ENCODE results near the gene PAPOLG. TPM values are rescaled to one million over a fixed set of nuclear protein-coding genes. Genes with fewer than 3 reads are reported as not detected.

Gene PAPOLG
- total RNA-seq (10 to 100 TPM in 2 of 5 donors, 1 to 10 TPM in 3; 3.5 to 18.2 (median 9.3) TPM), polyA plus RNA-seq (1 to 10 TPM; 2.9 to 3.5 (median 3.2) TPM)
- long read RNA-seq, donor 1, result 0 reads
- long read RNA-seq, donor 2, result 0 reads
- long read RNA-seq, donor 3, result 0 reads
- long read RNA-seq, donor 4, result 0 reads
- long read RNA-seq, donor 5, full-length matches to known transcripts, result 1 of 1 reads
- long read RNA-seq, donor 5, partial matches to known transcripts, result 0 of 1 reads
- long read RNA-seq, donor 5, other reads (novel, unspliced or antisense), result 0 of 1 reads
- long read RNA-seq, donor 6, result 0 reads
- long read RNA-seq, donor 7, result 0 reads
- long read RNA-seq, donor 8, full-length matches to known transcripts, result 1 of 1 reads
- long read RNA-seq, donor 8, partial matches to known transcripts, result 0 of 1 reads
- long read RNA-seq, donor 8, other reads (novel, unspliced or antisense), result 0 of 1 reads
- long read RNA-seq, donor 9, partial matches to known transcripts, result 8 of 9 reads
- long read RNA-seq, donor 9, other reads (novel, unspliced or antisense), result 0 of 9 reads
- long read RNA-seq, donor 10, result 0 reads

GRCh38 chr2:60756097-60757087, at the start of gene PAPOLG:
Gene PAPOLG, plus strand, starts transcription at chr2:60756268. Its CDS starts 211 bp downstream, at chr2:60756479.
- no peak for TF ChIP-seq CTCF (IDR thresholded peaks at IDR 0.05)
- TF ChIP-seq POLR2AphosphoS5 (IDR thresholded peaks at IDR 0.05), result peak; percentile 55 to 90 (median 82)
- DNase-seq, result peak; percentile 98
- WGBS, 5 donors, result 0 to 1% (median 0%) methylated on average over 50 to 58 of the region's 58 CpGs
- Histone ChIP-seq H3K4me1 (peaks cover 0 to 36% (median 15%) of the 10 kb centered on the region in 4 donors), H3K27ac (peak within 1 kb of the TSS; percentile 84 to 95 (median 91)), H3K36me3 (peaks cover 11 to 18% (median 14%) of the 10 kb centered on the region in 4 donors), H3K27me3 (no peaks in the 10 kb centered on the region), H3K9me3 (no peaks in the 10 kb centered on the region), H3K4me3 (peak within 1 kb of the TSS; percentile 86 to 98 (median 93))
- intact Hi-C loops (cut with DNase I; ENCODE audit: low total_unique reads), result no loop called here

- intact Hi-C loops (cut with DNase I; ENCODE audit: low total_unique reads), result loop anchor here (5.0 kb wide), 1 partner anchor 289 kb away; no protein-coding TSS in a partner anchor
- TF ChIP-seq CTCF (IDR thresholded peaks at IDR 0.05), result peak in 5 of 7 experiments; percentile 26 to 85 (median 54)
- TF ChIP-seq EP300 (IDR thresholded peaks at IDR 0.05), result no peak
- WGBS, 5 donors, result 42 to 57% (median 51%) methylated on average over 11 of the region's 11 CpGs
- Histone ChIP-seq H3K9me3 (no peaks in the 10 kb centered on the region), H3K4me1 (peaks cover 0 to 4% (median 0%) of the 10 kb centered on the region in 4 donors), H3K36me3 (no peaks in the 10 kb centered on the region), H3K27me3 (no peaks in the 10 kb centered on the region), H3K4me3 (no peak overlapping the region), H3K27ac (no peak overlapping the region)
- DNase-seq, result peak in 1 of 2 donors; percentile 62
Observed at GRCh38 chr2:60707750-60708371, 48.2 kb upstream of the PAPOLG start.

GRCh38 chr2:60708630-60709320, 47.3 kb upstream of the PAPOLG start:
- H3K36me3 ChIP-seq, result no peaks in the 10 kb centered on the region
- peaks cover 0 to 4% (median 0%) of the 10 kb centered on the region in 4 donors for H3K4me1 ChIP-seq
- DNase-seq, result no peak
- H3K4me3 ChIP-seq, result no peak overlapping the region
- no peaks in the 10 kb centered on the region for H3K9me3 ChIP-seq
- no peaks in the 10 kb centered on the region for H3K27me3 ChIP-seq
- TF ChIP-seq CTCF (IDR thresholded peaks at IDR 0.05) (no peak), POLR2A (IDR thresholded peaks at IDR 0.05) (no peak), POLR2AphosphoS5 (IDR thresholded peaks at IDR 0.05) (no peak)
- intact Hi-C loops (cut with DNase I; ENCODE audit: low total_unique reads), result loop anchor here (5.0 kb wide), 1 partner anchor 289 kb away; no protein-coding TSS in a partner anchor
- WGBS, 5 donors, result 91 to 95% (median 93%) methylated on average over 7 of the region's 7 CpGs
- H3K27ac ChIP-seq, result no peak overlapping the region

All from stomach (tissue), 19 donors.